Stimulated activated CD8-positive, alpha-beta memory T cell treated with anti-CD3 and anti-CD28 coated beads, Interleukin-15, amount 100 ng/mL, for 48 hours (primary cell): ENCODE data around the gene PNRC2.
"Not testable (repeated sequence)": the region's sequence is repeated elsewhere in the genome, so short reads cannot be mapped to it uniquely, and the experiment has no call there.

Source experiments
- DNase-seq, 2 donors: peaks; one replicate each; pipeline ENCODE4 v3.0.0-alpha.2; 2020; ENCODE audit warnings: low read depth in 2 of 2

Gene PNRC2

GRCh38 chr1:23953020-23953419, 6.6 kb upstream of the PNRC2 start:
- DNase-seq, result no peak

GRCh38 chr1:23957096-23957495, 2.5 kb upstream of the PNRC2 start:
- no peak for DNase-seq

GRCh38 chr1:23958040-23958809, 1.4 kb upstream of the PNRC2 start:
- not testable (repeated sequence) for DNase-seq

- DNase-seq, result peak; percentile 89 to 91
Measured at GRCh38 chr1:23958810-23959460, 693 bp upstream of the PNRC2 start.

GRCh38 chr1:23960291-23961020, 828 bp downstream of the PNRC2 start:
- DNase-seq, result no peak

- no peak for DNase-seq
Measured at GRCh38 chr1:23963617-23964234, 4.1 kb downstream of the PNRC2 start.

GRCh38 chr1:23964235-23964668, 4.6 kb downstream of the PNRC2 start:
- DNase-seq, result no peak

- DNase-seq, result no peak
Measured at GRCh38 chr1:23964790-23965740, 5.4 kb downstream of the PNRC2 start.

- DNase-seq, result no peak
Measured at GRCh38 chr1:23966973-23967493, 7.4 kb downstream of the PNRC2 start.

- DNase-seq, result no peak
Measured at GRCh38 chr1:23967871-23968270, 8.2 kb downstream of the PNRC2 start.

GRCh38 chr1:23977187-23977853, 17.7 kb downstream of the PNRC2 start:
- no peak for DNase-seq

GRCh38 chr1:23977854-23978191, 18.2 kb downstream of the PNRC2 start:
- DNase-seq, result no peak

GRCh38 chr1:23978805-23979204, 19.2 kb downstream of the PNRC2 start:
- no peak for DNase-seq

- DNase-seq, result no peak
Measured at GRCh38 chr1:23979387-23979880, 19.8 kb downstream of the PNRC2 start.

- DNase-seq, result peak; percentile 97 to 98
Measured at GRCh38 chr1:23979881-23980727, 20.5 kb downstream of the PNRC2 start, which contains the start of gene SRSF10. TSS of gene SRSF10 (minus strand) at chr1:23980327. CDS start at chr1:23980255, 72 bp downstream.

GRCh38 chr1:23980728-23981070, 21.1 kb downstream of the PNRC2 start:
- DNase-seq, result peak; percentile 40 to 50

GRCh38 chr1:23984417-23985186, 25.0 kb downstream of the PNRC2 start:
- DNase-seq, result no peak

GRCh38 chr1:23987038-23987437, 27.4 kb downstream of the PNRC2 start:
- DNase-seq, result not testable (repeated sequence)
